B cell (primary cell): ENCODE results near the gene RHOBTB1. TPM values are rescaled to one million over a fixed set of nuclear protein-coding genes. Genes with fewer than 3 reads are reported as not detected.
"Not testable (repeated sequence)": the region's sequence is repeated elsewhere in the genome, so short reads cannot be mapped to it uniquely, and the experiment has no call there.

Experiments used
- ATAC-seq: fragments of 200-7000 bp; cut with Tn5 transposase; one replicate; pipeline ENCODE4 v1.10.0; 2021; ENCODE audit warnings: low read depth, mild to moderate bottlenecking, moderate number of reproducible peaks, moderate library complexity
- CTCF ChIA-PET: fragments of 350-600 bp; sonication (Branson Sonifier 250); formaldehyde crosslinking; loops from one replicate; lab custom pipeline; 2021; ENCODE audit warnings: antibody characterized with exemption, inconsistent platforms; lab: Charles Lee
- POLR2A ChIA-PET: fragments of 350-600 bp; sonication (Branson Sonifier 250); formaldehyde crosslinking; loops from one replicate; lab custom pipeline; 2021; ENCODE audit warnings: antibody characterized with exemption; lab: Charles Lee
- DNase-seq: peaks from one replicate; pipeline ENCODE4 v3.0.0; 2013
- H2AFZ ChIP-seq: 2 replicates; pipeline ENCODE4 v1.6.1; 2012; ENCODE audit warnings: mild to moderate bottlenecking, low read depth, low read length; ENCODE audit not compliant: insufficient read depth, poor library complexity, severe bottlenecking
- H3K27ac ChIP-seq, 2 donors: 1 replicate in 1 of 2; 2 replicates in 1 of 2; pipeline ENCODE4 v1.5.1; 2012 to 2013; ENCODE audit warnings: low read length in 2 of 2, mild to moderate bottlenecking in 2 of 2, moderate library complexity in 1 of 2
- H3K27me3 ChIP-seq, 4 experiments: fragments of 200-600 bp in 1 of 4; sonication (generic) in 1 of 4; replicated peaks in 1 of 4; 1 replicate in 2 of 4; 2 replicates in 2 of 4; pipeline versions ENCODE4 v1.6.1 to v1.7.0; 2013 to 2016; ENCODE audit warnings: low read length in 3 of 4, mild to moderate bottlenecking in 2 of 4, mixed read lengths in 1 of 4, moderate library complexity in 1 of 4; ENCODE audit not compliant: insufficient read depth in 4 of 4, control insufficient read depth in 3 of 4; ENCODE audit errors: control extremely low read depth in 1 of 4
- H3K36me3 ChIP-seq, 2 experiments: replicated peaks in 1 of 2; 1 replicate in 1 of 2; 2 replicates in 1 of 2; pipeline versions ENCODE4 v1.6.1 to v1.7.1; 2013; ENCODE audit warnings: low read length in 1 of 2; ENCODE audit not compliant: insufficient read depth in 2 of 2, control insufficient read depth in 1 of 2; ENCODE audit errors: control extremely low read depth in 1 of 2, extremely low read depth in 1 of 2
- H3K4me1 ChIP-seq, 2 donors: fragments of 200-600 bp in 1 of 2; sonication (generic) in 1 of 2; 1 replicate in 1 of 2; 2 replicates in 1 of 2; pipeline versions ENCODE4 v1.5.1 to v1.6.1; 2013 to 2017; ENCODE audit warnings: low read length in 2 of 2; ENCODE audit not compliant: control insufficient read depth in 2 of 2, insufficient read depth in 2 of 2
- H3K4me2 ChIP-seq: replicated peaks from 2 replicates; pipeline ENCODE3; 2012; ENCODE audit warnings: mild to moderate bottlenecking, low read depth, low read length; ENCODE audit not compliant: poor library complexity, severe bottlenecking
- H3K4me3 ChIP-seq, 5 experiments: fragments of 200-600 bp in 1 of 5; sonication (generic) in 1 of 5; 1 replicate in 3 of 5; 2 replicates in 2 of 5; pipeline versions ENCODE4 v1.5.1 to v1.7.0; 2011 to 2016; ENCODE audit warnings: low read length in 4 of 5, mild to moderate bottlenecking in 4 of 5, low read depth in 2 of 5, control low read depth in 1 of 5, moderate library complexity in 1 of 5; ENCODE audit not compliant: insufficient read depth in 1 of 5; ENCODE audit errors: control extremely low read depth in 1 of 5, extremely low read depth in 1 of 5
- H3K79me2 ChIP-seq: fragments of 200-600 bp; sonication (generic); one replicate; pipeline ENCODE4 v1.6.0; 2016; ENCODE audit warnings: low read length; ENCODE audit not compliant: control insufficient read depth, insufficient read depth
- H3K9ac ChIP-seq: fragments of 200-600 bp; sonication (generic); 2 replicates; pipeline ENCODE4 v1.6.1; 2017; ENCODE audit warnings: mild to moderate bottlenecking, low read length, moderate library complexity
- H3K9me3 ChIP-seq, 3 donors: one replicate each; pipeline versions ENCODE4 v1.6.1 to v1.7.1; 2013; ENCODE audit warnings: low read length in 2 of 3; ENCODE audit not compliant: control insufficient read depth in 2 of 3, insufficient read depth in 1 of 3; ENCODE audit errors: control extremely low read depth in 1 of 3
- H4K20me1 ChIP-seq: 2 replicates; pipeline ENCODE4 v1.6.0; 2012; ENCODE audit warnings: mild to moderate bottlenecking, low read length; ENCODE audit not compliant: insufficient read depth, control insufficient read depth, poor library complexity, severe bottlenecking
- H3K27ac Mint-ChIP-seq: one replicate; pipeline ENCODE4 v1.8.0; 2021; ENCODE audit warnings: mixed read lengths
- H3K27me3 Mint-ChIP-seq: one replicate; pipeline ENCODE4 v1.8.0; 2021; ENCODE audit warnings: mixed read lengths
- H3K4me1 Mint-ChIP-seq: one replicate; pipeline ENCODE4 v1.8.0; 2021; ENCODE audit warnings: mixed read lengths
- H3K4me3 Mint-ChIP-seq: one replicate; pipeline ENCODE4 v1.8.0; 2021; ENCODE audit warnings: mixed read lengths
- H3K9me3 Mint-ChIP-seq: one replicate; pipeline ENCODE4 v1.8.0; 2022; ENCODE audit warnings: mixed read lengths; ENCODE audit not compliant: insufficient read depth
- EZH2 ChIP-seq: IDR thresholded peaks from 2 replicates; pipeline ENCODE4 v1.6.1; 2012; ENCODE audit warnings: borderline replicate concordance, low read depth, mild to moderate bottlenecking, moderate library complexity, low read length; ENCODE audit not compliant: insufficient read depth, poor library complexity, severe bottlenecking
- WGBS: methylation state at CpG from one replicate; pipeline ENCODE4 v1.1.5; 2013; ENCODE audit warnings: missing lambda C conversion rate; ENCODE audit not compliant: insufficient coverage; 5-methylcytosine and 5-hydroxymethylcytosine counted together
- intact Hi-C: fragments of 100-400 bp; cut with micrococcal nuclease; formaldehyde crosslinking; loops from one replicate; pipeline ENCODE4 v1.10.0; 2022
- polyA plus RNA-seq: library from polyadenylated mRNA; depleted of rRNA; stranded (reverse); fragments of >200 nt; gene quantifications from 2 replicates; pipeline ENCODE4 v1.2.3, GENCODE V29; 2012
- total RNA-seq, 2 donors: library from RNA; stranded (reverse); fragments of 120-200 nt in 1 of 2; gene quantifications; 1 replicate in 1 of 2; 2 replicates in 1 of 2; pipeline versions ENCODE4 v1.2.3 to v1.2.4, GENCODE V29; 2013 to 2022
- TF ChIP-seq, protein P1 (sequence below): fragments of 200-600 bp; IDR thresholded peaks from one replicate; pipeline ENCODE4 v1.8.0; 2022; ENCODE audit warnings: antibody characterized with exemption, mild to moderate bottlenecking

Gene RHOBTB1
- total and polyA plus RNA-seq, 2 donors (not counting 1 experiment from before 2014, with no cell fraction given), result 0.07 to 0.60 TPM

DNA sequence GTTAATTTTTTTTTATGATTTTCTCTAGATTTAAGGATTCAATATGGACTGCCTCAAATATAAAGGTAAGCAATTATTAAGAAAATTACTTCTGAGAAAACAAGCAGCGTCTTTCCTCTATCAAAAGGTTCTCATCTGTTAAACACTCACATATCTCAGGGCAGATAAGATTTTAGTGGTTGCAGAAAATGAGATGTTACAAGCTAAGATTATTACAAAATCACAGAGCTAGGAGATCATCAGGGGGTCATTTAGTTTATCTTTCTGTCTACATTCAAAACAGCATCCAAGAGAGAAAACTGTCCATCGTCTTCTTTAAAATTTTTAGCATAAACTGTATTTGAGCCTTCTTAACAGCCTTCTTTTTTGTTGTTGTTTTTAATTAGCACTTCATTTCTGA, 29.1 kb upstream of the RHOBTB1 start:
- Histone ChIP-seq H3K36me3 (no peaks in the 10 kb centered on the region), H4K20me1 (no peaks in the 10 kb centered on the region), H3K4me3 (no peak overlapping the region), H2AFZ (no peak overlapping the region), H3K9ac (no peak overlapping the region), H3K9me3 (no peaks in the 10 kb centered on the region), H3K4me2 (no peak overlapping the region), H3K79me2 (no peaks in the 10 kb centered on the region), H3K27ac (no peak overlapping the region), H3K27me3 (no peaks in the 10 kb centered on the region), H3K4me1 (no peaks in the 10 kb centered on the region)
- peaks cover 10% of the 10 kb centered on the region for H3K27me3 Mint-ChIP-seq
- TF ChIP-seq, protein P1, sequence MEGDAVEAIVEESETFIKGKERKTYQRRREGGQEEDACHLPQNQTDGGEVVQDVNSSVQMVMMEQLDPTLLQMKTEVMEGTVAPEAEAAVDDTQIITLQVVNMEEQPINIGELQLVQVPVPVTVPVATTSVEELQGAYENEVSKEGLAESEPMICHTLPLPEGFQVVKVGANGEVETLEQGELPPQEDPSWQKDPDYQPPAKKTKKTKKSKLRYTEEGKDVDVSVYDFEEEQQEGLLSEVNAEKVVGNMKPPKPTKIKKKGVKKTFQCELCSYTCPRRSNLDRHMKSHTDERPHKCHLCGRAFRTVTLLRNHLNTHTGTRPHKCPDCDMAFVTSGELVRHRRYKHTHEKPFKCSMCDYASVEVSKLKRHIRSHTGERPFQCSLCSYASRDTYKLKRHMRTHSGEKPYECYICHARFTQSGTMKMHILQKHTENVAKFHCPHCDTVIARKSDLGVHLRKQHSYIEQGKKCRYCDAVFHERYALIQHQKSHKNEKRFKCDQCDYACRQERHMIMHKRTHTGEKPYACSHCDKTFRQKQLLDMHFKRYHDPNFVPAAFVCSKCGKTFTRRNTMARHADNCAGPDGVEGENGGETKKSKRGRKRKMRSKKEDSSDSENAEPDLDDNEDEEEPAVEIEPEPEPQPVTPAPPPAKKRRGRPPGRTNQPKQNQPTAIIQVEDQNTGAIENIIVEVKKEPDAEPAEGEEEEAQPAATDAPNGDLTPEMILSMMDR, result no peak
- TF ChIP-seq EZH2, result no peak
- no peak for DNase-seq
- no peaks in the 10 kb centered on the region for H3K9me3 Mint-ChIP-seq
- H3K4me3 Mint-ChIP-seq, result no peak overlapping the region
- ATAC-seq, result no peak
- no peak overlapping the region for H3K27ac Mint-ChIP-seq
- ChIA-PET POLR2A (no interaction called here), CTCF (no interaction called here)
- H3K4me1 Mint-ChIP-seq, result no peaks in the 10 kb centered on the region
- WGBS, result no CpG with 5 or more reads among the region's 2 CpGs
- intact Hi-C loops, result no loop called here

DNA sequence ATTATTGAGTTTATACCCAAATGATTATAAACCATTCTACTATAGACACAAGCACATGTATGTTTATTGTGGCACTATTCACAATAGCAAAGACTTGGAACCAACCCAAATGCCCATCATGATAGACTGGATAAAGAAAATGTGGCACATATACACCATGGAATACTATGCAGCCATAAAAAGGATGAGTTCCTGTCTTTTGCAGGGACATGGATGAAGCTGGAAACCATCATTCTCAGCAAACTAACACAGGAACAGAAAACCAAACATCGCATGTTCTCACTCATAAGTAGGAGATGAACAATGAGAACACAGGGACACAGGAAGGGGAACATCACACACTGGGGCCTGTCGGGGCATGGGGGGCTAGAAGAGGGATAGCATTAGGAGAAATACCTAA, 28.2 kb upstream of the RHOBTB1 start:
- H3K4me1 Mint-ChIP-seq, H3K36me3 ChIP-seq, POLR2A ChIA-PET, H3K27me3 ChIP-seq, H3K9me3 Mint-ChIP-seq, intact Hi-C loops, ATAC-seq, DNase-seq, H3K27ac ChIP-seq, H3K4me3 Mint-ChIP-seq, H3K79me2 ChIP-seq, H4K20me1 ChIP-seq, H3K4me1 ChIP-seq, H3K27ac Mint-ChIP-seq, H2AFZ ChIP-seq, H3K4me2 ChIP-seq, H3K9ac ChIP-seq, CTCF ChIA-PET, H3K27me3 Mint-ChIP-seq, H3K9me3 ChIP-seq, H3K4me3 ChIP-seq: not testable (repeated sequence)
- WGBS, result no CpG with 5 or more reads among the region's 2 CpGs
